Psoas muscle (tissue), 8 donors: ENCODE data around the gene NKIRAS2. TPM values are rescaled to one million over a fixed set of nuclear protein-coding genes. Genes with fewer than 3 reads are reported as not detected.

Experiments
- ATAC-seq, 4 donors: fragments of 200-7000 bp; cut with Tn5 transposase; one replicate each; pipeline ENCODE4 v1.9.1; 2020; ENCODE audit warnings: moderate library complexity in 3 of 4, mild to moderate bottlenecking in 2 of 4
- DNase-seq, 2 donors: peaks; one replicate each; pipeline ENCODE4 v3.0.0-alpha.2; 2020
- H3K27ac ChIP-seq: fragments of 200-600 bp; one replicate; pipeline ENCODE4 v1.8.0; 2022
- H3K27me3 ChIP-seq, 3 donors: fragments of 200-600 bp in 1 of 3; one replicate each; pipeline versions ENCODE4 v1.6.1 to v1.8.0; 2013 to 2022; ENCODE audit warnings: low read length in 2 of 3, mild to moderate bottlenecking in 2 of 3, moderate library complexity in 1 of 3; ENCODE audit not compliant: insufficient read depth in 3 of 3
- H3K36me3 ChIP-seq, 2 donors: fragments of 200-600 bp in 1 of 2; one replicate each; pipeline versions ENCODE4 v1.6.1 to v1.8.0; 2013 to 2022; ENCODE audit warnings: low read depth in 1 of 2, mild to moderate bottlenecking in 1 of 2, moderate library complexity in 1 of 2; ENCODE audit not compliant: insufficient read depth in 1 of 2
- H3K4me1 ChIP-seq: fragments of 200-600 bp; one replicate; pipeline ENCODE4 v1.8.0; 2022
- H3K4me3 ChIP-seq: fragments of 200-600 bp; one replicate; pipeline ENCODE4 v1.8.0; 2022; ENCODE audit warnings: mild to moderate bottlenecking
- H3K9me3 ChIP-seq: fragments of 200-600 bp; one replicate; pipeline ENCODE4 v1.8.0; 2022
- CTCF ChIP-seq: fragments of 200-600 bp; IDR thresholded peaks from one replicate; pipeline ENCODE4 v1.8.0; 2022; ENCODE audit warnings: antibody characterized with exemption
- WGBS, 3 donors: extraction: QIAGEN DNeasy Blood & Tissue Kit; methylation state at CpG; one replicate each; pipeline versions ENCODE4 v1.1.6 to v1.1.7; 2013; 5-methylcytosine and 5-hydroxymethylcytosine counted together
- intact Hi-C, 2 donors: fragments of 100-400 bp; cut with DNase I; formaldehyde crosslinking; loops; one replicate each; pipeline versions ENCODE4 v1.11.0 to v1.14.2; 2022
- polyA plus RNA-seq, 3 donors: library from polyadenylated mRNA; stranded (reverse); fragments of 200-250 nt; gene quantifications; one replicate each; pipeline ENCODE4 v1.2.3, GENCODE V29; 2013
- total RNA-seq, 4 donors: library from RNA; stranded (reverse); fragmentation: NEBNext Ultra II Directional in 2 of 4; extraction: Animal tissue kit (Norgen Biotek cat#: 25700) in 2 of 4; gene quantifications; one replicate each; pipeline versions ENCODE4 v1.2.1 to v1.2.4, GENCODE V29; 2021 to 2023
- donor health status: healthy with polysubstance abuse.
- donor health status: DM: no; HTN: no; CAD: no; lungs with moderate emphysema.
- donor health status: Bipolar disorder and iron deficiency.
- donor health status: healthy.
- donor health status: DM: yes; HTN: yes; CAD: no.
- donor health status: DM: no; HTN: no; CAD: no.
- donor health status: DM: no; HTN: no; CAD: no.
- donor health status: DM: yes; HTN: yes; CAD: no.

NKIRAS2 gene
- total and polyA plus RNA-seq, 7 donors, result 35.0 to 81.1 (median 41.5) TPM

GRCh38 chr17:42038221-42038973, 18.5 kb downstream of the NKIRAS2 start:
- ATAC-seq, result no peak
- 82 to 88% (median 85%) methylated on average over 5 of the region's 5 CpGs for WGBS, 3 donors
- intact Hi-C loops, result no loop called here

DNA sequence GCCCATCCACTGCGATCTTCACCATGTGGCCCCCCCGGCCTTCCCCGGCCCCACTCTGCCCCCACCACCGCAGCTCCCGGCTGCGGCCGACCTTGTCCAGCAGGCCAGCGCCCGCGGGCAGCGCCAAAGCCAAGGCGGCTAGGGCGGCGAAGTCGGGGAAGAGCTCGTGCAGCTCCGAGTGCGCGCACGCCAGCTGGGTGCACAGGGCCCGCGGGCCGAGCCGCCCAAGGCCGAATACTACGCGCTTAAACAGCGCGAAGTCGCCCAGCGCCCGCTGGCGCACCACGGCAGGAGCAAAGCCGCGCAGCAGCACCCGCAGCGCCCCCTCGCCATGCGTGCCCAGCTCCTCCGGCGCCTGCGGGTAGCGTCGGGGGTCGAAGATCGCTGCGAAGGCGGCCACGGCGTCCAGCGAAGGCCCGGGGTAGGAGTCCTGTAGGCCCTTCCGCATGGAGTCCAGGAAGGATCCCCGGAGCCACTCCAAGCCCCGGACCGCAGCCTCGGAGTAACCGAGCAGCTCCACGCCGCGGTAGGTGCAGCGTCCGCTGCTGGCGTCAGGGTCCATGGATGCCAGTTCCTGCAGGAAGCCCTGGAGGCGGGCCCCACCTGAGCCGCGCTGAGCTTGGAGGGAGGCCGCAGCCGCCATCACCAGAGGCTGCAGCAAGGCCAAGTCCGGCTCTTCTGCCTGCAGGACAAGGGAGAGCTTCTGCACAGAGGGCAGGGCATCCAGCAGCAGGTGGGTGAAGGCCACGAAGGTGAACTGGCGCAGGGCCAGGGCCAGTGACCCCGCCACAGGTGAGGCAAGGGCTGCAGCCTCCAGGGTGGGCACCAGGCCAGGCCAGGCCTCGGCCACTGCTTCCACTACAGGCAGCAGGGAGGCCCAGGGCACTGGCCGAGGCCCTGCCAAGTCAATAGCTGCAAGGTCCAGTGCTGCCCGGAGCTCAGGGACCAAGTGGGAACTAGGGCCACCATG, 20.2 kb downstream of the NKIRAS2 start:
- Histone ChIP-seq H3K9me3 (no peaks in the 10 kb centered on the region), H3K27me3 (peaks cover 0 to 2% (median 0%) of the 10 kb centered on the region in 3 donors), H3K4me3 (peak overlapping the region; percentile 46), H3K36me3 (no peaks in the 10 kb centered on the region), H3K4me1 (no peaks in the 10 kb centered on the region), H3K27ac (no peak overlapping the region)
- ATAC-seq (peak in 2 of 4 donors; percentile 12 to 31), DNase-seq (peak in 1 of 2 donors; percentile 29)
- intact Hi-C loops, result no loop called here
- WGBS, 3 donors, result 43 to 56% (median 48%) methylated on average over 74 to 77 of the region's 77 CpGs
- no peak for TF ChIP-seq CTCF

More at GRCh38 chr17:42038221-42038973, 18.5 kb downstream of the NKIRAS2 start:
- DNase-seq, result no peak
- no peaks in the 10 kb centered on the region for H3K4me1 ChIP-seq
- no peak overlapping the region for H3K27ac ChIP-seq
- H3K4me3 ChIP-seq, result no peak overlapping the region
- H3K9me3 ChIP-seq, result no peaks in the 10 kb centered on the region
- no peaks in the 10 kb centered on the region for H3K36me3 ChIP-seq
- no peak for TF ChIP-seq CTCF
- H3K27me3 ChIP-seq, result peaks cover 0 to 2% (median 0%) of the 10 kb centered on the region in 3 donors

- Histone ChIP-seq H3K27ac (no peak overlapping the region), H3K27me3 (peaks cover 0 to 2% (median 0%) of the 10 kb centered on the region in 3 donors), H3K4me1 (no peaks in the 10 kb centered on the region), H3K9me3 (no peaks in the 10 kb centered on the region), H3K4me3 (no peak overlapping the region), H3K36me3 (no peaks in the 10 kb centered on the region)
- 88 to 95% (median 94%) methylated on average over 9 to 10 of the region's 10 CpGs for WGBS, 3 donors
- intact Hi-C loops, result no loop called here
- no peak for DNase-seq
- ATAC-seq, result no peak
- no peak for TF ChIP-seq CTCF
These were observed 20.9 kb downstream of the NKIRAS2 start for GRCh38 chr17:42040818-42041217.

DNA sequence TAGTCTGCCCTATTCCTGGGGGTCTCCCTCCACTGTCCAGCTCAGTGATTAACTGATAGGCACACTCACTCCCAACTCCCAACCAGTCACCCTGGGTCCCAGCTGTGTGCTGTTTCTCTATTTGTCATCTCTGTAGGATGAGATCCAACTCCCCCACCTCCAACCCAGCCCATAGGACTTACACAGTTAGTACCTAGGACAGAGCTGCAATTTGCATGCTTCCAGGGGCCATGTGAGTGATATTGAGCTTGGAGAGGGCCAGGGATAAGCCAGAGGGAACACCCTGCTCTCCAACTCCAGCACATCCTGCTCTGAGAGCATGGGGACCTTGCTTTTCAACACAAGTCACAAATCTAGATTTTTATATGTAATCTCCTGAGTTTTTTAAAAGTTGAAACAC, 21.7 kb downstream of the NKIRAS2 start:
- TF ChIP-seq CTCF, result no peak
- Histone ChIP-seq H3K9me3 (no peaks in the 10 kb centered on the region), H3K36me3 (no peaks in the 10 kb centered on the region), H3K27me3 (peaks cover 0 to 2% (median 0%) of the 10 kb centered on the region in 3 donors), H3K27ac (no peak overlapping the region), H3K4me3 (no peak overlapping the region), H3K4me1 (no peaks in the 10 kb centered on the region)
- intact Hi-C loops, result no loop called here
- DNase-seq (no peak), ATAC-seq (no peak)
